ENCODE data around the gene SMG6. TPM values are rescaled to one million over a fixed set of nuclear protein-coding genes. Genes with fewer than 3 reads are reported as not detected.

Gene SMG6
- total and polyA plus RNA-seq, 11 donors, result 12.2 to 38.6 (median 22.1) TPM

GRCh38 chr17:2289878-2290478 is 13.6 kb downstream of the SMG6 start:
- intact Hi-C loops (cut with DNase I), result loop anchor here in 5 of 10 donors (10.0 kb wide), 3 partner anchors 235 to 395 kb away; partner anchors contain the start of gene HIC1 (in 1 of the 5)
- H3K27me3 ChIP-seq, result no peaks in the 10 kb centered on the region
- TF ChIP-seq POLR2A (IDR thresholded peaks at IDR 0.05) (no peak), CTCF (IDR thresholded peaks at IDR 0.05) (no peak)
- no peak for DNase-seq
- 92 to 98% (median 95%) methylated on average over 5 of the region's 5 CpGs for WGBS, 4 donors
- no peak overlapping the region for H3K4me3 ChIP-seq
- H3K36me3 ChIP-seq, result peaks cover 0 to 96% (median 90%) of the 10 kb centered on the region in 9 donors
- no peaks in the 10 kb centered on the region for H3K9me3 ChIP-seq
- H3K4me1 ChIP-seq, result peaks cover 0 to 6% (median 0%) of the 10 kb centered on the region in 12 donors
- no peak for ATAC-seq
- no peak overlapping the region for H3K27ac ChIP-seq

GRCh38 chr17:2283302-2283701 is 20.3 kb downstream of the SMG6 start:
- DNase-seq, result no peak
- Histone ChIP-seq H3K4me3 (no peak overlapping the region), H3K36me3 (peaks cover 0 to 96% (median 88%) of the 10 kb centered on the region in 9 donors), H3K27me3 (no peaks in the 10 kb centered on the region), H3K4me1 (peaks cover 0 to 16% (median 0%) of the 10 kb centered on the region in 12 donors), H3K9me3 (no peaks in the 10 kb centered on the region), H3K27ac (no peak overlapping the region)
- ATAC-seq, result no peak
- intact Hi-C loops (cut with DNase I), result loop anchor here (2.0 to 10.0 kb wide), 8 partner anchors 36 to 389 kb away; partner anchors contain the start of gene HIC1 (in 2 of the 10)
- 87 to 93% (median 88%) methylated on average over 4 to 7 of the region's 7 CpGs for WGBS, 4 donors
- TF ChIP-seq POLR2A (IDR thresholded peaks at IDR 0.05) (no peak), CTCF (IDR thresholded peaks at IDR 0.05) (no peak)

- peak in 3 of 4 donors; percentile 48 to 80 (median 65) for ATAC-seq
- TF ChIP-seq CTCF (IDR thresholded peaks at IDR 0.05) (peak; percentile 42 to 72 (median 62)), POLR2A (IDR thresholded peaks at IDR 0.05) (no peak)
- intact Hi-C loops (cut with DNase I), result loop anchor here (1.0 to 10.0 kb wide), 9 partner anchors 35 to 388 kb away; partner anchors contain the start of gene HIC1 (in 3 of the 10)
- H3K4me1 ChIP-seq, result peaks cover 0 to 16% (median 0%) of the 10 kb centered on the region in 12 donors
- peaks cover 0 to 96% (median 87%) of the 10 kb centered on the region in 9 donors for H3K36me3 ChIP-seq
- DNase-seq, result no peak
- WGBS, 4 donors, result 58 to 64% (median 60%) methylated on average over 7 of the region's 7 CpGs
- no peaks in the 10 kb centered on the region for H3K27me3 ChIP-seq
- H3K27ac ChIP-seq, result no peak overlapping the region
- H3K9me3 ChIP-seq, result no peaks in the 10 kb centered on the region
- H3K4me3 ChIP-seq, result no peak overlapping the region
Observed at GRCh38 chr17:2282297-2282873, 21.2 kb downstream of the SMG6 start.

- intact Hi-C loops (cut with DNase I), result loop anchor here in 9 of 10 donors (5.0 to 10.0 kb wide), 6 partner anchors 32 to 385 kb away; partner anchors contain the start of gene HIC1 (in 1 of the 9)
- Histone ChIP-seq H3K27ac (no peak overlapping the region), H3K9me3 (no peaks in the 10 kb centered on the region), H3K4me3 (no peak overlapping the region), H3K36me3 (peaks cover 0 to 97% (median 78%) of the 10 kb centered on the region in 9 donors), H3K4me1 (peaks cover 0 to 16% (median 0%) of the 10 kb centered on the region in 12 donors), H3K27me3 (no peaks in the 10 kb centered on the region)
- DNase-seq (no peak), ATAC-seq (no peak)
- no peak for TF ChIP-seq CTCF (IDR thresholded peaks at IDR 0.05)
- TF ChIP-seq POLR2A (IDR thresholded peaks at IDR 0.05), result no peak
- WGBS, 4 donors, result 92 to 96% (median 93%) methylated on average over 9 of the region's 9 CpGs
Observed at GRCh38 chr17:2279707-2280106, 23.9 kb downstream of the SMG6 start.

Data from heart left ventricle (tissue), 16 donors.